GM21619 (cell line): Measurements from ENCODE around the gene FIBP.

ENCODE experiments used
- ATAC-seq: cut with Tn5 transposase; IDR thresholded peaks from one replicate; pipeline ENCODE4 v1.9.1; 2021; ENCODE audit not compliant: unreplicated experiment

Gene FIBP

DNA sequence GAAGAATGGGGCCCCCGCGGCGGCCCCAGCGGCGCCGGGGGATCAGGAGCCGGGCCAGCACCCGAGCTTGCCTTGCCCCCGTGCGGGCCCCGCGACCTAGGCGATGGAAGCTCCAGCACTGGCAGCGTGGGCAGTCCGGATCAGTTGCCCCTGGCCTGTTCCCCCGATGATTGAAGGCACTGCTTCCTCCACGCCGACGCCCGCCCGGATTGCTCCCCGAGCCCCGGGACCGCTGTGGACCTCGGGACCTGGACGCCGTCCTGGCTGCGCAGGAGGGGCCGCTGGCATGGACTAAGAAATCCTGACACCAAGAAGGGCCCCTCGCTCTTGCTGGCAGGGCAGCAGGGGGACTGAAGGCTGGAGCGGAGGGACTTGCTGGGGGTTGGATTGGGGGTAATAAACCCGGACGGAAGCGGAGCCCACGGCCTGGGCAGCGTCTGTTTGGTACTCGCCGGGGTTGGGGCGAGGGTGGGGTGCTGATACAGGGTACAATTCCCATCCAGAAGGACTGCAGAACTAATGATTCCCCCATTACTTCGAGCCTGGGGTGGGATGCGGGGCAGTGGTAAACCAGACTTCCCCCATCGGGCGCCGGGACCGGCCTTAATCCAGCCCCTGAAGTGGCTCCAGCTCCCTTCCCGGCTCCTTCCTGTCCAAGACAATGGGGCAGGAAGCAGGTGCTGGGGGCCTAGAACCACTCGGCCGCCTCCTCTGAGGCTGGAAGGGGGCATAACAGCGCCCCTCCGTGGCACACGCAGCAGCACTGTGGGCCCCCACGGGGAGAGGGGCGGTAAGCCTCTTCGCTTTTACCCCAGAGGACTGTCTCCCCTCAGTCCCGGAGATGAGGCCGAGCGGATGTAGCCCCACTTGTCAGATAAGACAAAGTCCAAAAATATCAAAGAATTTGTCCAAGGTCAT lies 3.2 kb upstream of the FIBP start:
- no peak for ATAC-seq

DNA sequence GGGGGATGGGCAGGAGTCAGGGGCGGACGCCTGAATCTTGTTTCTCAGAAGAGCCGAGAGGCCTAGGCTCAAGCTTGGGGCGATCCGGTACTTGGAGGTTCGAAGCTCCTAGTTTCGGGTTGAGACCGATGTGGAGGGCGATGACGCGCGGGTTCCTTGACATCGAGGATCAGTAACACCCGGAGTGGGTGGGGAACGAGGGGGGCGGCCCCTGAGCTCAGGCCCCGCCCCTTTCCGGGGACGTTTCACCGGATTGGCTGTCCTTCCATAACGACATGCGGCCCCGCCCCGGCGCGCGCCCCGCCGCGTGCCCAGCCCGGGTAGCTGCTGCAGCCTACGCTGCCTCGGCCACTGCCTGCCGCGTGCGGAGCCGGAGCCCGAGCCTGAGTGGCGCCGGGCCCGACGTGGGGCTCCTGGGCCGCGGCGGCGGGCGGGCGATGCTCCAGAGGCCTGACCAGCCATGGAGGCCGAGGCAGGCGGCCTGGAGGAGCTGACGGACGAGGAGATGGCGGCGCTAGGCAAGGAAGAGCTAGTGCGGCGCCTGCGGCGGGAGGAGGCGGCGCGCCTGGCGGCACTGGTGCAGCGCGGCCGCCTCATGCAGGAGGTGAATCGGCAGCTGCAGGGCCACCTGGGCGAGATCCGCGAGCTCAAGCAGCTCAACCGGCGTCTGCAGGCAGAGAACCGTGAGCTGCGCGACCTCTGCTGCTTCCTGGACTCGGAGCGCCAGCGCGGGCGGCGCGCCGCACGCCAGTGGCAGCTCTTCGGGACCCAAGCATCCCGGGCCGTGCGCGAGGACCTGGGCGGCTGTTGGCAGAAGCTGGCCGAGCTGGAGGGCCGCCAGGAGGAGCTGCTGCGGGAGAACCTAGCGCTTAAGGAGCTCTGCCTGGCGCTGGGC lies 2.3 kb upstream of the FIBP start, which contains the start of gene CCDC85B:
Gene CCDC85B (plus strand): TSS at position 350 of the 895 bp plus-strand sequence. CDS start 111 bp downstream, at position 461.
- peak; percentile 45 for ATAC-seq

DNA sequence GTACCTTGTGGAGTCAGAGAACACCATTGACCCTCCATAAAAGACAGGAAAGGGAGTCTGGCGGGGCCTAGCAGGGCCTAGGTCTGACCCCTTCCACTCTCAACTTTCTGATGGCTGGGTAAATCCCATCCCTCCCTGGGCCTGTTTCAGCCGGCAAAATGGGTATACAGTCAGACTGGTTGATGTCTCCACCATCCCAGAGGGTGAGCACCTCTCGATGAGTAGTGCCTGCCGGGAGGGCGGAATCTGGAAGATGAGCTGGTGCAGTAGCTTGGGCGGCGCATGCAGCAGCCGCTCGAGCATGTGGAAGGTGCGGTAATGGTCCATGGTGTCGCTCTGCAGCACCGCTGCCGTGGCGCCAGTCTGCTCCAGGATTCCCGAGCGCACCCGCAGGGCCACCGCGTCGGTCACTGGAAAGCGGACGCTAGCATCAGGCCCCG lies 528 bp downstream of the FIBP start:
- ATAC-seq: peak; percentile 1

DNA sequence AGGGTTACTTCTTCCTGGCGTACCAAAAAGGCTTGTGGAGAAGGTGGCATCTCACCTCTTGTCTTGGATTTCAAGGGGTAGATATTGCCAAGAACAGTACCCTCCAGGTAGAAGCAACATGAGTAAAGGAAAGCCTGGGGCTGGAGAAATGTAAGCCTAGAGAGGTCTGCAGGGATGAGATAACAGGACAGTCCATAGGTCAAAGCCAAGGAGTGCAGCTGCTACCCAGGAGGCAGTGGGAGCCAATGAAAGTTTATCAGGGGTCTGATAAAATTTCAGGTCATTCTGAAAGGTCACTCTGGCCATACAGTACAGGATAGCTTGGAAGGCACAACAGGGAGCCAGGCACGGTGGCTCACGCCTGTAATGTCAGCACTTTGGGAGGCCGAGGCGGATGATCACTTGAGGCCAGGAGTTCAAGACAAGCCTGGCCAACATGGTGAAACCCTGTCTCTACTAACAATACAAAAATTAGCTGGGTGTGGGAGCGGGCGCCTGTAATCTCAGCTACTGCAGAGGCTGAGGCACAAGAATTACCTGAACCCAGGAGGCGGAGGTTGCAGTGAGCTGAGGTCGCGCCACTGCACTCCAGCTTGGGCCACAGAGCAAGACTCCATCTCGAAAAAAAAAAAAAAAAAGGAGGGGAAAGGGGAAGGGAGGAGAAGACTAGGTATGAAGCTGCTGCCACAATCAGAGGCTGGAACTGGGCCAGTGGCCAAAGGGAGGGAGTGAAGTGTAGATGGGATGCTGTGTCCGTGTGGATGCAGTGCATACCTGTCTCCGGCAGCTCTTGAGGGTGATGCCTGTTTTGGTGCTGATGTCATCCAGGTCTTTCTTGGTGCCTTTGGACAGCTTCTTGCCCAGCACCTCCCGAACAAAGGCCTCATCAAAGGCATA lies 1.2 kb downstream of the FIBP start:
- no peak for ATAC-seq

DNA sequence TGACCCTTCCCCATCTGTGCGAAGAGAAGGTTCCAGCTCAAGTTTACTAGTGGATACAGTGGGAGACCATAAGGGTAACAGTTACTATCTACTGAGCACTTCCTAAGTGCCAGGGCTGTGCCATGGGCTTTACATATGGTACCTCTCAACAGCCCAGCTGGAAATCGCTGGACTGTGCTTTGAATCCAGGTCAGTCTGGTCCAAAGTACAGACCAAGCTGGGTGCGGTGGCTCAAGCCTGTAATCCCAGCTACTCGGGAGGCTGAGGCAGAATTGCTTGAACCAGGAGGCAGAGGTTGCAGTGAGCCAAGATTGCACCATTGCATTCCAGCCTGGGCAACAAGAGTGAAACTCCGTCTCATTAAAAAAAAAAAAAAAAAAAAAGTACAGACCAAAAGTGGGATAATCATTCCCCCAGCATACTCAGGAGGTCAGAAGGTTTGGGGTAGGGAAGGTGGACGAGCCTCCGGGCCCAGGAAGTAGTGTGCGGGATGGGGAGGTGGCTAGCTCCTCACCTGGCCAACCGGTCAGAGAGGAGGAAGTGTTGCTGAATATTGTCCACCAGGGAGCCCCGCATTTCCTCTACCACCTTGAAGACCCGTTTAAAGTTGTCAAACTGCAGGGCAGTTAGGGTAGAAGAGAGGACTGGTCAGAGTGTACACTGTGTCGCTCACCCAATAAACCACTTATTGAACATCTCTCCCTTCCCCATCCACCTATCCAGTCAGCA lies 2.3 kb downstream of the FIBP start:
- no peak for ATAC-seq

DNA sequence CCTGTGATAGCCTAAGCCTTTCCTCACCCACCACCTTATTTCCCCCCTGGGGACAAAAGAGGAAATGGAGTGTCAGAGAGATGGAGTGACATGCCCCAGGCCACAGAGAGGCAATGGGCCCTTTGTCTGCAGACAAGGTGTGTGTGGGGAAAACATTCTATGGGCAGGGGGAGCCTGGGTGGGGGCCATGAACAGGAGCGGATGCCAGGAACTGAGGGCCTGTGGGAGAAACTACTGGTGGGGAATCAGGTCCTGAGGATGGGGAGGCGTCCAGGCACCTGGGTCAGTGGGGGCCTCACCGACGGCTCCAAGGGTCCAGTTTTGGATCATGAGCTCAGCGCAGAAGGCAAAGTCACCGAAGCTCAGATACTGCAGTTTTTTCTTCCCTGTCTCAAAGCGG lies 3.0 kb downstream of the FIBP start:
- no peak for ATAC-seq

DNA sequence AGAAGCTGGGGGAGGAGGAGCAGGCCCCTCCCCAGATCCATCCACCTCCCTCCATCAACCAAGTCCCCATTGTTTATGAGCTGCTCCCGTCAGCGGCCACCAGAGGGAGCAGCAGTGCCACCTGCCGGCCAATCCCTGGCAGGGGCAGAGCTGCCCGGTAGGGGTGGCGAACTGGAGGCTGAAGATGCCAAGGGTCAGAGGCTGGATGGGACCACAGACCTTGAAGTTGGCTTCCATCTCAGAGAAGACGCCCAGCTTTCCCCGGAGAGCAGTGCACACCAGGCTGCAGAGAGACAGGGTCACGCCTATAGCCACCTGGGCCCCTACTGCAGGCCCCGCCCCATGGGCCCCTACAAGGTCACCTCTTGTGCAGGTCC lies 3.6 kb downstream of the FIBP start:
- no peak for ATAC-seq

DNA sequence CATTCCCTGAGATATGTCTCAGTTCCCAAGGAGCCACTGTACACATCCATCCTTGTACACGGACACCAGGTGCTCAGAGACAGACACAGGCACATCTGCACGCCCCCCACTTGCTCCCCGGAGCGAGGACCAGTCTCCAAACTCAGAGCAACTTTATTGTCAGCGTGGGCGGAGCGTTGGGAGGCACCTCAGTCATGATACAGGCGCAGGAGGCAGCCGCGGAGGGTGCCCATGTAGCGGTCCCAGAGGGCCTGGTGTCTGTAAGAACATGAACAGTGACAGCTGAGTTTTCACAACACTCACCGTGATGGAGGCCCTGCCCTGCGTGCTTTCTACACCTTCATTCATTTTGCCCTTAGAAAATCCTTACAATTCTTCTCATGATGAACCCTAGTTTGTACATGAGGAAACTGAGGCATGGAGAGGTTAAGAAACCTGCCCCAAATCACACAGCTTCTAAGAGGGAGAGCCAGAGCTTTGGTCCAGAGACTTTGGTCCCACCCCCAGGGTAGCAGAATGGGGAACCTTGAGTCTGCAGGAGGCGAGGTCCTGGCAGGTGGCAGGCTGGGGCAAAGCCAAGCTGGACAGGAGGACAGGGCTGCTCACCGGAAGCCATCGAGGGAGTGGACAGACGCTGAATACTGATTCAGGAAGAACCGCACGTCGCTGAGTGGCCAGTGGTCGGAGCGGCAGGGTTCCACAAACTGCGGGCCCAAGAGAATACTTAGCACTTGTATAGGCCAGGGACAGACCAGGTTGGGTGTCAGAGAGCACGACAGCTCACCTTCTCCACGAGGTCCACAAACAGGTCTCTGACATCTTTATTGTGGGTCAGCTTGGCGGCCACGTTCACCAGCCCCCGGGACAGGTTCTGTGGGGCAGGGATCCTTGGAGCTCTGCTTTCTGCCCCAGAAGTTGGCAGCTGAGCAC lies 4.2 kb downstream of the FIBP start:
- ATAC-seq: no peak

DNA sequence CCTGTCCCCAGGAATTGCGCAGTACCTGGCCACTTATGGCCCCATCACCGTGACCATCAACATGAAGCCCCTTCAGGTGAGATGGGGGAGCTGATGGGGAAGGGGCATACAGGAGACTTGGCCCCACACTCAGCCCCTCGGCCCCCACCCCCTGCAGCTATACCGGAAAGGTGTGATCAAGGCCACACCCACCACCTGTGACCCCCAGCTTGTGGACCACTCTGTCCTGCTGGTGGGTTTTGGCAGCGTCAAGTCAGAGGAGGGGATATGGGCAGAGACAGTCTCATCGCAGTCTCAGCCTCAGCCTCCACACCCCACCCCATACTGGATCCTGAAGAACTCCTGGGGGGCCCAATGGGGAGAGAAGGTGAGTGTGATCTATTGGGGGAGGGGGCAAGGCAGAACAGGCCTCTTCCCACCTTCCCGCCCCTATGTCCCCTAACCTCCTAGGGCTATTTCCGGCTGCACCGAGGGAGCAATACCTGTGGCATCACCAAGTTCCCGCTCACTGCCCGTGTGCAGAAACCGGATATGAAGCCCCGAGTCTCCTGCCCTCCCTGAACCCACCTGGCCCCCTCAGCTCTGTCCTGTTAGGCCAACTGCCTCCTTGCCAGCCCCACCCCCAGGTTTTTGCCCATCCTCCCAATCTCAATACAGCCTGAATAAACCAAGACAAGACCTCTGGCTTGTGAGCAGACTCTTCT lies 5.1 kb downstream of the FIBP start:
- no peak for ATAC-seq

DNA sequence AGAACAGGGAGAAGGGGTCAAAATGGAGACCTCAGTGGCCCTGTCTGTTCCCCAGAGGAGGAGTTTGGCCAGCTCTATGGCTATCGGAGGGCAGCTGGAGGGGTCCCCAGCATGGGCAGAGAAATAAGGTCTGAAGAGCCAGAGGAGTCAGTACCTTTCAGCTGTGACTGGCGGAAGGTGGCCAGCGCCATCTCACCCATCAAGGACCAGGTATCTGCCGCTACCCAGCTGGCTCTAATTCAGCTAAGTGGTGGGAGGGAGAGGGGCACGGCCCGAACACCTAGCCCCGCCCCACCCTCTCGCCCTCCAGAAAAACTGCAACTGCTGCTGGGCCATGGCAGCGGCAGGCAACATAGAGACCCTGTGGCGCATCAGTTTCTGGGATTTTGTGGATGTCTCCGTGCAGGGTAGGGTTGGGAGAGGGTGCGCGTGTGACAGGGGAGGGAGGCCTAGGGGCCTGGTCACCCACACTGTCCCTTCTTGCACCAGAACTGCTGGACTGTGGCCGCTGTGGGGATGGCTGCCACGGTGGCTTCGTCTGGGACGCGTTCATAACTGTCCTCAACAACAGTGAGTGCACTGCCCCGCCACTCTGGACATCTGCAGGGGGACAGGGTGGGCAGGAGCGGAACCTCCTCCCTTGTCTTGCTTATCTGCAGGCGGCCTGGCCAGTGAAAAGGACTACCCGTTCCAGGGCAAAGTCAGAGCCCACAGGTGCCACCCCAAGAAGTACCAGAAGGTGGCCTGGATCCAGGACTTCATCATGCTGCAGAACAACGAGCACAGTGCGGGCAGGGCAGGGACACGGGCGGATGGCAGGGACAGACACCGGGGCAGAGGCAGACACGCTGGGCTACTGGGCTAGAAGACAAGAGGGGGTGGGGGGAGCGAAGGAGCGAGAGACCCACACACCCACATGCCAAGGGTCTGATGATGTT lies 5.9 kb downstream of the FIBP start:
- ATAC-seq: no peak

DNA sequence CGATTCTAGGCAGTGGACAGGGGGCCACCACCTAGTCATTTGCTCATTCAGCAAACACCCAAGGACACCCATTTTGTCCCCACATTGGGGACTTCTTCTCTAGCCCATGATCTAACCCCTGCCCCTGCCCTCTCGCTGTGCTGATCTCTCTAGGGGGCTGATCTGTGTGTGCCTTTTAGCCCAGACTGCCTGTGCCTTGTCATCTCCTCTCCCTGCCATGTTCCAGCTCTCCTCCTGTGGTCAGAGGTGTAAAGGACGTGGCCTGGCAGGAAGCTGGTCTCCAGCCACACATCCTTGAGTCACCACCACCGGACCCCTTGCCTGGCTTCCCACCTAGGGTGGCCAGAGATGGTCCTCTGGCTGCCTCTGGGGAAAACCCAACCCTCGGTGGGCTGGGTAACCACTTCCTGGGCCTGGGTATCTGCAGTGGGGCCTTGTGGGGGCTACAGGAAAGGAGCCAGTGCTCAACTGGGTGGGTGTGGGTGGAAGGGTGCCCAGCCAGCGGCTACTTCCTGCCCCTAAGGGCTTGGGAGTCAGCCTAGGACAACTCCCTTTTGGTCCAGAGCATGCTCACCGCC lies 7.3 kb downstream of the FIBP start:
- no peak for ATAC-seq

DNA sequence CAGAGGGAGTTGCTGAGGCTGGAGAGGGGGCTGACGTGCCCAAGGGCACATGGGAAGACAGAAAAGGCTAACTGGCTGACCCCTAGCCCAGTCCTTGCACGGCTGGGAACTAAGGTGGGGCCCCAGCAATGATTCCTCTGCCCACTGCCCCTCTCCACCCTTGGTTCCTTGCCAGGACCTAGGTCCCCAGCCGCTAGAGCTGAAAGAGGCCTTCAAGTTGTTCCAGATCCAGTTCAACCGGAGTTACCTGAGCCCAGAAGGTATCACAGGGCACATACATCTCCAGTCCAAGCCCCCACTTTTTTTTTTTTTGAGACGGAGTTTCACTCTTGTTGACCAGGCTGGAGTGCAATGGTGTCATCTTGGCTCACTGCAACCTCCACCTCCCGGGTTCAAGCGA lies 8.2 kb downstream of the FIBP start:
- no peak for ATAC-seq

DNA sequence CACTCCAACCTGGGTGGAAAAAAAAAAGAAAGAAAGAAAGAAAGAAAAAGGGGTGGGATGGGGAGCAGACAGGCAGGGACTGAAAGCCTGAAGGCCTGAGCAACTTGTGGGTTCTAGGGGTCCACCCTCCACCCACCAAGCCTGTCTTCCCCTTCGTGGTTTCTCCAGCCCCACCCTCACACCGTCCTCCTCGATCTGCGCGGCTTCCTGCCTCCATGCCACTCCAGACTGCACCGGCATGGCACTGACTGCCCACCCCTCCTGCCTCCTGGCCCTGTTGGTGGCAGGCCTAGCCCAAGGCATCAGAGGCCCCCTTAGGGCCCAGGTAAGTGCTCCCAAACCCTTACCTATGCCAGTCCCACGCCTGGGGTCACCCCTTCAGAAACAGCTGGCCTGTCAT lies 8.7 kb downstream of the FIBP start, which contains the start of gene CTSW:
Gene CTSW (plus strand): TSS at position 221 of the 400 bp plus-strand sequence. CDS start 18 bp downstream, at position 239.
- no peak for ATAC-seq

DNA sequence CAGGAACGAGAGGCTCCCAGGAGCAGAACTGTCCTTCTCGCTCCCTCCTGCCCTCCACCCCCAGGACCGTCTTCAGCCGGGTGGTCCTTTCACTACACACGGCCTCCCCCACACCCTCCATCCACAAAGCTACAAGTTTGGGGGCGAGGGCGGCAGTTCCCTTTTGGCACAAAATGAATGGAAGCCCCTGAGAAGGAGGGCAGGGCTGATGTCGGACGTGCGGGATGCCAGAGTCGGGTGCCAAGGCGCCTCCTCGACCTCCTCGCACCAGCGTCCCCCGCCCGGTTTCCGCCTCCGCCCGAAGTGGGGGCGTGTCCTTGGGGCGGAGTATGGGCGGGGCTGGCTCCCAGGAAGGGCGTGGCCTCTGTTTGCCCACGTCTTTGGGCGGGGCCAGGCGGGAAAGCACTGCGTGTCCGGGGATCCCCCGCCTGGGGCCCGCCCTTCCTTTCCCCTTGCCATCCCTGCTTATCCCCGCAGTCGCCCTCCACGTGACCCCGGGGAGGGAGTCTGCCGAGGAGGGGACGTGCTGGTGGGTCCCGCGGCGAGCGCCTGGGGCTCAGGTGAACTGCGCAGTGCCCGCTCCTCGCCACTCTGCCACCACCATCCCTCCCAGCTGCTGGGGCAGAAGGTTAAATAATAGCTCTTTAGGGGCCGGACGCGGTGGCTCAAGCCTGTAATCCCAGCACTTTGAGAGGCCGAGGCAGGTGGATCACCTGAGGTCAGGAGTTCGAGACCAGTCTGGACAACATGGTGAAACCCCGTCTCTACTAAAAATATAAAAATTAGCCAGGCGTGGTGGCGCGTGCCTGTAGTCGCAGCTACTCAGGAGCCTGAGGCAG lies 14.7 kb downstream of the FIBP start:
- peak; percentile 68 for ATAC-seq

DNA sequence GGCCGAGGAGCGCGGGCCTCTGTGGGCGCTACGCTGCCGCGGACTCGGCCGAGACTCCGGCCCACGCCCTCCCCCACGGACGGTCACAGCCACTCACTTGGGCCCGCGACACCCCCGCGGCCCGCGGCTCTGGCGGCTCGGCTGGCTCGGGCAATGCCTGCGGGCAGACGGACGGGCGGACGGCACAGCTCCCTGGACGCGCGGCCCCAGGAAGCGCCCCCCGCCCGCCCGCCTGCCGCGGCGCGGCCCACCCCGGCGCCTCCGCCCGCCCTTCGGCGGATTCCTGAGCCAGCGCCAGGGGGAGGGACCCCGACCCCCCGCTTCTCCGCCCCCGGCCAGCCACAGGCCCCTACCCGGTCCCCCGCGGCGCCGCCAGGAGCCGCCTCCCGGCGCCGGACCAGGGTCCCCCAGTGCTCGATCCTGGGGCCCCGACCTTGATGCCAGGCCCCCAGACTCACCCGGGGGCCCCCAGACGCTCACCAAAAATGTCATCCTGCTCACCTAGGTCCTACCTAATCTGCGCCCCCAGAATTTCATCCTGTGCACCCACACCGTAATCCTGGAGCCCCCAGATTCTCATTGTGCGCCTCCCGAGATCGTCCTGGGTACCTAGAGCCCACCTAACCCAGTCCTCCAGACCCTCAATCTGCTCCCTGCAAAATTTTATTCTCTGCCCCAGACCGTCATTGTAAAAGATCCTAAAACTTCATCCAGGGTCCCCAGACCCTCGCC lies 15.5 kb downstream of the FIBP start, which contains the start of gene EFEMP2:
Gene EFEMP2 (minus strand): TSS at position 215 of the 732 bp plus-strand sequence. CDS start 446 bp downstream, outside the sequence.
- ATAC-seq: no peak
